22Rv1 (cell line): ENCODE measurements around the gene COMMD10.

Source experiments
- ZFX ChIP-seq: fragments of 450-650 bp; IDR thresholded peaks from 2 replicates; pipeline ENCODE4 v1.6.1; 2017; ENCODE audit warnings: antibody characterized with exemption, borderline replicate concordance
- TF ChIP-seq, protein P1 (sequence below): fragments of 450-650 bp; IDR thresholded peaks from 2 replicates; pipeline ENCODE4 v1.5.1; 2017; ENCODE audit warnings: mild to moderate bottlenecking

DNA sequence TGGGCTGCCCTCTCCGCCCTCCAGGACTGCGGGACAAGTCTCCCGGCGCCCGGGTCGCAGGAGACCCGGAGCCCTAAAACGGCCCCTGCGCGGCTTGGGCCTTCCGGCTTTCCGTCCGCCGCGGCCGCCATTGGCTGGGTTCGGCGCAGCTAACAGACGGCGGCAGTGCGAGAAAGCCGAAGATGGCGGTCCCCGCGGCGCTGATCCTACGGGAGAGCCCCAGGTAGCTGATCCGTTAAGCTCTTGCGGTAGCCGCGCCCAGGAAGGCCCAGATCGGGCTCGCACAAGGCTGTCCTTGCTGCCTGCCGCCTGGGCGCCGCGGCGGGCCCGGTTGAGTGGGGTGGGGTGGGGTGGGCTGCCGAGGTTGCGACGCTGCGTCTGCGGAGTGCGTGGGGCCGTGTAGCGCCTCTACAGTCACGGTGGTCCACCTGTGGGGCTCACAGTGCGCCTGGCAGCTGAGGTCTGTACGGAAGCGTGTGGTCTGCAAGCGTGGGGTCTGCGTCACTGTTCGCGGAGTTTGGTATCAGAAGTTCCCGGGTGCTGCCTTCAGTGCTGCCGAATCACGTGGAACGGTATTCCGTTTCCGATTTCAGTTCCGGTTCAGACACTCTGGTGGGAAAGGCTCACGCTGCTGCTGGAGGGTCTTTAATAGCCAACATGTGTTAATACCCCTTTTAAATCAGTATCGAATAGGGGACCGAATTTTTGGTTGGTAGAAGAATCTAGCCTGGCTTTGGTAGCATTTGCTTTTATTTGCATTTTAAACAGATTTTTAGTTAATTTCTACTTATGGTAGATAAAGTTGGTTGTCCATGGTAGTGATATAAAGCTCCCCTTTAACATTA lies at the start of gene COMMD10:
- TF ChIP-seq, protein P1, sequence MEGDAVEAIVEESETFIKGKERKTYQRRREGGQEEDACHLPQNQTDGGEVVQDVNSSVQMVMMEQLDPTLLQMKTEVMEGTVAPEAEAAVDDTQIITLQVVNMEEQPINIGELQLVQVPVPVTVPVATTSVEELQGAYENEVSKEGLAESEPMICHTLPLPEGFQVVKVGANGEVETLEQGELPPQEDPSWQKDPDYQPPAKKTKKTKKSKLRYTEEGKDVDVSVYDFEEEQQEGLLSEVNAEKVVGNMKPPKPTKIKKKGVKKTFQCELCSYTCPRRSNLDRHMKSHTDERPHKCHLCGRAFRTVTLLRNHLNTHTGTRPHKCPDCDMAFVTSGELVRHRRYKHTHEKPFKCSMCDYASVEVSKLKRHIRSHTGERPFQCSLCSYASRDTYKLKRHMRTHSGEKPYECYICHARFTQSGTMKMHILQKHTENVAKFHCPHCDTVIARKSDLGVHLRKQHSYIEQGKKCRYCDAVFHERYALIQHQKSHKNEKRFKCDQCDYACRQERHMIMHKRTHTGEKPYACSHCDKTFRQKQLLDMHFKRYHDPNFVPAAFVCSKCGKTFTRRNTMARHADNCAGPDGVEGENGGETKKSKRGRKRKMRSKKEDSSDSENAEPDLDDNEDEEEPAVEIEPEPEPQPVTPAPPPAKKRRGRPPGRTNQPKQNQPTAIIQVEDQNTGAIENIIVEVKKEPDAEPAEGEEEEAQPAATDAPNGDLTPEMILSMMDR: no peak
- TF ChIP-seq ZFX: no peak
